GM12878 (cell line): ENCODE results near the gene DYSF. TPM values are rescaled to one million over a fixed set of nuclear protein-coding genes. Genes with fewer than 3 reads are reported as not detected.

Experiments used
- ATAC-seq: fragments of 200-7000 bp; cut with Tn5 transposase; 3 replicates; pipeline ENCODE4 v1.9.1; 2020; ENCODE audit warnings: mild to moderate bottlenecking, moderate library complexity
- BruUV-seq: library from RNA; stranded (reverse); fragments of 400-500 nt; replicated peaks from 2 replicates; lab custom pipeline; 2021; lab: Mats Ljungman, UMichigan
- CTCF ChIA-PET: fragments of 300-600 bp; sonication (Branson Sonifier 250); formaldehyde crosslinking; extraction: SDS; loops from one replicate; lab custom pipeline; 2021; ENCODE audit warnings: inconsistent platforms; lab: Yijun Ruan, JAX
- POLR2A ChIA-PET: fragments of 350-600 bp; formaldehyde crosslinking; extraction: SDS; loops from one replicate; lab custom pipeline; 2021; ENCODE audit warnings: inconsistent platforms; lab: Charles Lee
- RAD21 ChIA-PET: fragments of 300-600 bp; sonication (Branson Sonifier 250); formaldehyde crosslinking; loops from one replicate; lab custom pipeline; 2023; ENCODE audit warnings: antibody characterized with exemption; ENCODE audit not compliant: unreplicated experiment; lab: Charles Lee
- SMC1A ChIA-PET: fragments of 300-600 bp; sonication (Branson Sonifier 250); formaldehyde crosslinking; loops from one replicate; lab custom pipeline; 2023; ENCODE audit not compliant: unreplicated experiment, uncharacterized antibody; lab: Charles Lee
- DNase-seq: peaks from one replicate; pipeline ENCODE4 v3.0.0-alpha.2; 2011; ENCODE audit warnings: low read depth, low spot score
- FAIRE-seq: peaks from 3 replicates; lab custom pipeline; 2011; peaks lifted over from hg19 to GRCh38; lab: Jason Lieb, UNC
- H2AFZ ChIP-seq: 2 replicates; pipeline ENCODE4 v1.6.0; 2011; ENCODE audit warnings: low read depth, low read length, control low read depth; ENCODE audit not compliant: control insufficient read depth
- H3K27ac ChIP-seq: 2 replicates; pipeline ENCODE4 v1.5.1; 2011; ENCODE audit warnings: control low read depth; ENCODE audit not compliant: control insufficient read depth, insufficient read depth
- H3K27me3 ChIP-seq, 2 experiments: replicated peaks in 1 of 2; 2 replicates each; pipeline versions ENCODE4 v1.6.0 to v1.6.1; 2011; ENCODE audit warnings: low read length in 1 of 2; ENCODE audit not compliant: control insufficient read depth in 2 of 2, insufficient read depth in 2 of 2
- H3K36me3 ChIP-seq, 2 experiments: 2 replicates each; pipeline ENCODE4 v1.5.1; 2011; ENCODE audit warnings: low read length in 1 of 2; ENCODE audit not compliant: control insufficient read depth in 2 of 2, insufficient read depth in 2 of 2
- H3K4me1 ChIP-seq: 2 replicates; pipeline ENCODE4 v1.6.1; 2011; ENCODE audit warnings: mild to moderate bottlenecking, low read length, moderate library complexity, mixed read lengths; ENCODE audit not compliant: control insufficient read depth, insufficient read depth
- H3K4me2 ChIP-seq: 2 replicates; pipeline ENCODE4 v1.6.0; 2011; ENCODE audit warnings: control low read depth; ENCODE audit not compliant: control insufficient read depth, insufficient read depth
- H3K4me3 ChIP-seq: fragments of 200-600 bp; sonication (generic); 2 replicates; pipeline ENCODE4 v1.5.1; 2016
- H3K79me2 ChIP-seq: 2 replicates; pipeline ENCODE4 v1.6.0; 2011; ENCODE audit warnings: low read length; ENCODE audit not compliant: control insufficient read depth, insufficient read depth
- H3K9ac ChIP-seq: 2 replicates; pipeline ENCODE4 v1.8.0; 2011; ENCODE audit warnings: low read length, control low read depth, mixed read lengths; ENCODE audit not compliant: control insufficient read depth, insufficient read depth
- H3K9me3 ChIP-seq: replicated peaks from 3 replicates; pipeline ENCODE4 v1.5.1; 2011; ENCODE audit warnings: mild to moderate bottlenecking, low read length; ENCODE audit not compliant: control insufficient read depth, insufficient read depth
- H4K20me1 ChIP-seq: 2 replicates; pipeline ENCODE4 v1.6.0; 2011; ENCODE audit not compliant: control insufficient read depth, insufficient read depth
- KAT2A ChIP-seq: conservative IDR thresholded peaks from 2 replicates; pipeline ENCODE4 v1.6.1; 2011; ENCODE audit warnings: low read depth, low read length; ENCODE audit not compliant: control insufficient read depth
- MEF2A ChIP-seq: IDR thresholded peaks from 2 replicates; pipeline ENCODE4 v1.6.1; 2011; ENCODE audit warnings: low read depth, mild to moderate bottlenecking, low read length, moderate library complexity; ENCODE audit not compliant: insufficient read depth
- NRF1 ChIP-seq: conservative IDR thresholded peaks from 2 replicates; pipeline ENCODE4 v1.6.1; 2011; ENCODE audit warnings: mild to moderate bottlenecking, low read depth, low read length, improper control_type of control experiment
- POLR2AphosphoS5 ChIP-seq: IDR thresholded peaks from 2 replicates; pipeline ENCODE4 v1.6.1; 2011; ENCODE audit warnings: mild to moderate bottlenecking, low read length, inconsistent platforms
- RAD21 ChIP-seq: IDR thresholded peaks from 2 replicates; pipeline ENCODE4 v1.6.1; 2011; ENCODE audit warnings: mild to moderate bottlenecking, low read depth, low read length, moderate library complexity; ENCODE audit not compliant: insufficient read depth
- RBBP5 ChIP-seq: fragments of 200-600 bp; sonication (generic); conservative IDR thresholded peaks from 2 replicates; pipeline ENCODE4 v1.6.1; 2016
- RELA ChIP-seq: fragments of 450-650 bp; IDR thresholded peaks from 2 replicates; pipeline ENCODE4 v1.8.0; 2014; ENCODE audit warnings: borderline replicate concordance; ENCODE audit not compliant: partially characterized antibody
- SMARCA5 ChIP-seq: fragments of 450-650 bp; IDR thresholded peaks from 2 replicates; pipeline ENCODE4 v1.6.1; 2017; ENCODE audit warnings: mild to moderate bottlenecking
- SP1 ChIP-seq: IDR thresholded peaks from one replicate; pipeline ENCODE4 v1.6.1; 2011; ENCODE audit warnings: low read depth, low read length
- WGBS: methylation state at CpG from one replicate; pipeline ENCODE4 v1.1.6; 2016; ENCODE audit warnings: low lambda C conversion rate; ENCODE audit not compliant: insufficient replicate concordance, insufficient coverage; ENCODE audit errors: missing lambda C conversion rate; 5-methylcytosine and 5-hydroxymethylcytosine counted together
- in situ Hi-C: fragments of 300-500 bp; cut with MboI; formaldehyde crosslinking; loops from 9 replicates; pipeline ENCODE4 v1.14.3; 2018; ENCODE audit warnings: mixed read lengths
- intact Hi-C: fragments of 100-400 bp; cut with micrococcal nuclease; formaldehyde crosslinking; loops from one replicate; pipeline ENCODE4 v1.14.2; 2022; ENCODE audit not compliant: unreplicated experiment
- polyA plus RNA-seq, 11 experiments: library from polyadenylated mRNA; depleted of rRNA in 4 of 11; unstranded in 6 of 11; stranded (reverse) in 5 of 11; fragments of >200 nt; fragmentation: Nextera tagmentation in 4 of 11; fragmentation: Illumina TruSeq in 1 of 11; extraction: Ambion mirVana in 4 of 11; extraction: Trizol in 1 of 11; gene quantifications; 1 replicate in 1 of 11; 2 replicates in 10 of 11; pipeline versions ENCODE4 v1.2.1 to v1.2.3, GENCODE V29; 2011 to 2016; ENCODE audit warnings: inconsistent platforms in 2 of 11, missing spikeins in 2 of 11, low read depth in 1 of 11
- total RNA-seq, 4 experiments: library from RNA; depleted of rRNA in 3 of 4; stranded (reverse); fragments of >200 nt in 3 of 4; fragmentation: Illumina TruSeq in 1 of 4; extraction: Trizol in 1 of 4; gene quantifications; 2 replicates each; pipeline versions ENCODE4 v1.2.1 to v1.2.3, GENCODE V29; 2013 to 2021
- TF ChIP-seq, protein P1 (sequence below): IDR thresholded peaks from 2 replicates; pipeline ENCODE4 v1.6.1; 2012; ENCODE audit warnings: low read depth, low read length, improper control_type of control experiment

DYSF gene
- total and polyA plus RNA-seq, 10 of the 15 experiments (the other 5 are each of a cell fraction or from before 2014, with no cell fraction given): under 0.01 to 0.15 (median 0.03) TPM; not detected in 7

DNA sequence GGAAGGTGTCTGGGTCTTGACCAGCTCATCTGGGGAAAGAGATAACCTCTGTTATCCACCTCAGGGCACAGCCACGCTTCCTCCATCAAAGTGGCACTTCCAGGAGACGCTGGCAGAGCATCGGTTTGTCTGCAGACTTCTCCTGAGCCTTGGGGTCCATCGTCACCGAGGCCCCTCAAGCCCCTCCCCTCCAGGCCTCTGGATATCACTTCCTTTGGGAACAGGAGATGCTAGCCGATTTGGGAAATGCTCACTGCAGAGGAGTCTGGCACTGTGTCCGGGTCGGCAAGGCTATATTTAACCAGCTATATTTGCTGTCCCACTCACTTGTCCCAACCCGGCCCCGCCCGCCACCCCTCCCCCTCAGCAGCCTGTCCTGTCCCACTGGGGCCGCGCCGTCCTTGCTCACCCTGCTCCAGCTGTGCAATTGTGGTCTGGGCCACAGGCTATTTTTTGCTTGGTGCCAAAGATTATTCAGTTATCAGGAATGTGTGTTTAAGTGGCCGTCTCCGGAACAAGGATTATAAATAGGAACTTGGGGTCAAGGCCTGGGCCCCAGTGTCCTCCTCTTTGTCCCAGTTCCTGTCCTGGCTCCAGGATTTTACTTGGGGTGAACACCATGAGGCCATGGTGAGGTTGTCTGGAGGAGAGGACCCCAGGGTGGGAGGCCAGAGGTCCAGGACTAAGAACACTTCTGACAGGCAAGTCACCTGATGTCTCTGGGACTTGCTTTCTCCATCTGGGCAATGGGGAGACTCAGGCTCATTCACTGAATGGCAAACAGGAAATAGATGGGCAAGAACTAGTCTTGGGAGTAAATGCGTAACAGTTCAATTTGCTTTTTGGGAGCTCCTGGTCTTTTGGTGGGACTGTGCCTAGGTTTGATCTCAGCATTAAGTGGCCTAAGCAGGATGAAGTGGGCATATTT lies 263.6 kb downstream of the DYSF start (continued):
- TF ChIP-seq RAD21: no peak
- no peak for TF ChIP-seq RBBP5
- TF ChIP-seq SP1: no peak
- no peak for TF ChIP-seq POLR2AphosphoS5
- no peak for TF ChIP-seq SMARCA5

DNA sequence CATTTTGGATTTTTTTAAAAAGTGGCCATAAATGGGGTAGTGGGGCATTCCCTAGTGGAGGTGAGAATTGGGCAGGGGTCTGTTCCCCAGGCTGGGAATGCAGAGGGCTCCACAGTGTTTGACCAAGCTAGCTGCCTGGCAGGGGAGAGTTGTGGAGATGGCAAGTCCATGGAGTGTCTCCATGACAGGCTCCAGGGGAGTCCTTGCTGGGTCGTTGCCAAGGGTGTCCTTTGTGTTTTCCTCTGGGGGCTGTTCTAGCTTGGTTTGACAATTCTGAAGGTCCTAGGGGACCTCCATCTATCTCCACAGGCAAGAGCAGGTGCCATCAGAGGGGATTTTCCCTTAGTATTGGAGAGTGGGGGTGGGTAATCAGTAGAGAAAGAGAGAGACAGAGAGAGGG lies 265.3 kb downstream of the DYSF start:
- H3K36me3 ChIP-seq: no peaks in the 10 kb centered on the region
- no peak for DNase-seq
- no peak overlapping the region for H3K27ac ChIP-seq
- no peak overlapping the region for H2AFZ ChIP-seq
- in situ Hi-C loops (no loop called here), intact Hi-C loops (no loop called here)
- ChIA-PET RAD21 (no interaction called here), CTCF (no interaction called here), SMC1A (no interaction called here), POLR2A (no interaction called here)
- 0% methylated on average over 1 of the region's 1 CpG for WGBS
- no peak for TF ChIP-seq RELA
- no peak for TF ChIP-seq NRF1
- TF ChIP-seq MEF2A: no peak
- TF ChIP-seq, protein P1, sequence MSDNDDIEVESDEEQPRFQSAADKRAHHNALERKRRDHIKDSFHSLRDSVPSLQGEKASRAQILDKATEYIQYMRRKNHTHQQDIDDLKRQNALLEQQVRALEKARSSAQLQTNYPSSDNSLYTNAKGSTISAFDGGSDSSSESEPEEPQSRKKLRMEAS: no peak
- TF ChIP-seq KAT2A: no peak
- no peak overlapping the region for H3K9ac ChIP-seq
- no TSS peak for BruUV-seq
- H3K4me3 ChIP-seq: no peak overlapping the region
- no peaks in the 10 kb centered on the region for H3K79me2 ChIP-seq
- H3K27me3 ChIP-seq: no peaks in the 10 kb centered on the region; a peak in 1 of 4 replicates
- H4K20me1 ChIP-seq: no peaks in the 10 kb centered on the region
- ATAC-seq: no peak
- no peaks in the 10 kb centered on the region for H3K4me1 ChIP-seq
- no peak for FAIRE-seq
- no peaks in the 10 kb centered on the region for H3K9me3 ChIP-seq
- H3K4me2 ChIP-seq: no peak overlapping the region
